GM23248 (cell line): ENCODE results near the gene PDE2A. TPM values are rescaled to one million over a fixed set of nuclear protein-coding genes. Genes with fewer than 3 reads are reported as not detected.

Experiments used
- DNase-seq: peaks from one replicate; pipeline ENCODE4 v3.0.0-alpha.2; 2015
- H2AFZ ChIP-seq: fragments of 200-600 bp; sonication (generic); 2 replicates; pipeline ENCODE4 v1.6.1; 2016; ENCODE audit warnings: antibody characterized with exemption
- H3F3A ChIP-seq: fragments of 200-600 bp; sonication (generic); 2 replicates; pipeline ENCODE4 v1.6.1; 2016; ENCODE audit warnings: mild to moderate bottlenecking, antibody characterized with exemption, mixed run types; ENCODE audit not compliant: insufficient read depth
- H3K27ac ChIP-seq: fragments of 200-600 bp; sonication (generic); 2 replicates; pipeline ENCODE4 v1.5.1; 2016; ENCODE audit warnings: mild to moderate bottlenecking
- H3K27me3 ChIP-seq: fragments of 200-600 bp; sonication (generic); replicated peaks from 2 replicates; pipeline ENCODE4 v1.6.1; 2016; ENCODE audit warnings: mild to moderate bottlenecking; ENCODE audit not compliant: insufficient read depth
- H3K36me3 ChIP-seq: fragments of 200-600 bp; sonication (generic); 2 replicates; pipeline ENCODE4 v1.6.1; 2016; ENCODE audit warnings: low read depth, mild to moderate bottlenecking
- H3K4me1 ChIP-seq: fragments of 200-600 bp; sonication (generic); 2 replicates; pipeline ENCODE4 v1.6.1; 2016; ENCODE audit warnings: mild to moderate bottlenecking; ENCODE audit not compliant: insufficient read depth
- H3K4me2 ChIP-seq: fragments of 200-600 bp; sonication (generic); one replicate; pipeline ENCODE4 v1.6.1; 2016; ENCODE audit warnings: mild to moderate bottlenecking; ENCODE audit not compliant: unreplicated experiment
- H3K4me3 ChIP-seq: fragments of 200-600 bp; sonication (generic); 2 replicates; pipeline ENCODE4 v1.5.1; 2016; ENCODE audit warnings: mild to moderate bottlenecking
- H3K79me2 ChIP-seq: fragments of 200-600 bp; sonication (generic); 2 replicates; pipeline ENCODE4 v1.6.1; 2016; ENCODE audit warnings: mild to moderate bottlenecking; ENCODE audit not compliant: insufficient read depth
- H3K9ac ChIP-seq: fragments of 200-600 bp; sonication (generic); 2 replicates; pipeline ENCODE4 v1.6.1; 2016; ENCODE audit warnings: mild to moderate bottlenecking
- H3K9me2 ChIP-seq: fragments of 200-600 bp; sonication (generic); 2 replicates; pipeline ENCODE4 v1.6.1; 2016; ENCODE audit warnings: mixed run types, mild to moderate bottlenecking, moderate library complexity; ENCODE audit not compliant: insufficient read depth
- H3K9me3 ChIP-seq: fragments of 200-600 bp; sonication (generic); one replicate; pipeline ENCODE4 v1.6.1; 2017; ENCODE audit warnings: low read depth
- H4K20me1 ChIP-seq: fragments of 200-600 bp; sonication (generic); 2 replicates; pipeline ENCODE4 v1.6.0; 2016; ENCODE audit not compliant: insufficient read depth
- EZH2 ChIP-seq: fragments of 200-600 bp; sonication (generic); IDR thresholded peaks from 2 replicates; pipeline ENCODE4 v1.6.1; 2018; ENCODE audit warnings: antibody characterized with exemption, mild to moderate bottlenecking; ENCODE audit not compliant: insufficient read depth, poor library complexity, severe bottlenecking
- EZH2phosphoT487 ChIP-seq: fragments of 200-600 bp; sonication (generic); IDR thresholded peaks from 2 replicates; pipeline ENCODE4 v1.6.1; 2018; ENCODE audit warnings: antibody characterized with exemption, moderate library complexity, mild to moderate bottlenecking, low read depth; ENCODE audit not compliant: insufficient read depth
- WGBS, 2 experiments: methylation state at CpG; one replicate each; pipeline ENCODE4 v1.1.6; 2015 to 2017; ENCODE audit warnings: low lambda C conversion rate in 2 of 2, low coverage in 1 of 2; ENCODE audit errors: missing lambda C conversion rate in 2 of 2; 5-methylcytosine and 5-hydroxymethylcytosine counted together
- in situ Hi-C: fragments of 300-500 bp; cut with MboI; formaldehyde crosslinking; loops from 2 replicates; pipeline ENCODE4 v1.15.0; 2020
- polyA plus RNA-seq: library from polyadenylated mRNA; unstranded; fragments of >200 nt; fragmentation: Nextera tagmentation; extraction: Ambion mirVana; gene quantifications from 2 replicates; pipeline ENCODE4 v1.2.1, GENCODE V29; 2016
- total RNA-seq: library from RNA; depleted of rRNA; stranded (reverse); fragments of >200 nt; shearing (Covaris generic); gene quantifications from 2 replicates; pipeline ENCODE4 v1.2.3, GENCODE V29; 2014

PDE2A gene
- total and polyA plus RNA-seq, 2 experiments from 2014 or later = 1.0 to 2.3 TPM

DNA sequence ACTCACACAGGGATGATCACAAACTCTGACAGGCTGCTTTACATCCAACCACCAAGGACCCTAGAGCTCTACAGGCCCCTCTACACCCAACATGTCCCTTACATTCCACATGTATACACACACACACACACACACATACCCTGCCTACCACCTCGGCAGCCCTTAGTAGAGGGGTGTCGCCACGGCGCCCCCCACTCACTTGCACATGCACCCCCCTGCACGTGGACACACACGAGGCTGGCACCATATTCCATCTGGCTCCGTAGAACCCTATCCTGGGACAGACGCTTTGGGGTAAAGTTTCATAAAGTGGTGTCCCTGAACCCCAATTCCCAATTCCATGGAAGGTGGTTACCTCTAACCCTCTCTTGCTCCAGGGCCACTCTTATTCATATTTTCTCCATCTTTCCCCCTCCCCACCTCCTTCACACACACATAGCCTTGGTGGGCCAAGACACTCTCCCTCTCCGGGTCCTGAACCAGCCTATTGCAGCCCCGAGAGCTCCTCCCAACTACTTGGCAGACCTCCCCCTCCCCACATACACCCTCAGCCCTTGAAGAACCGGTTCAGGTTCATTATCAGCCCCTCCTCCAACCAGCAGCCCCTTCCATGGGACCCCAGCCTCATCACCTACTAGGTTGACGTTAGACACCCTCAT is 809 bp downstream of the PDE2A start:
- Histone ChIP-seq H3K9me2 (no peaks in the 10 kb centered on the region), H3K27me3 (peaks cover 60% of the 10 kb centered on the region), H3K4me2 (no peak overlapping the region), H3K79me2 (no peaks in the 10 kb centered on the region), H3K9ac (no peak overlapping the region), H3K36me3 (no peaks in the 10 kb centered on the region), H3K9me3 (no peaks in the 10 kb centered on the region), H3K4me1 (no peaks in the 10 kb centered on the region), H3K27ac (no peak overlapping the region), H3F3A (no peaks in the 10 kb centered on the region), H4K20me1 (no peaks in the 10 kb centered on the region), H3K4me3 (no peak overlapping the region), H2AFZ (no peak overlapping the region)
- no peak for DNase-seq
- 25% methylated on average over 10 to 12 of the region's 12 CpGs for WGBS, 2 experiments
- in situ Hi-C loops = no loop called here
- TF ChIP-seq EZH2phosphoT487 (no peak), EZH2 (no peak)

DNA sequence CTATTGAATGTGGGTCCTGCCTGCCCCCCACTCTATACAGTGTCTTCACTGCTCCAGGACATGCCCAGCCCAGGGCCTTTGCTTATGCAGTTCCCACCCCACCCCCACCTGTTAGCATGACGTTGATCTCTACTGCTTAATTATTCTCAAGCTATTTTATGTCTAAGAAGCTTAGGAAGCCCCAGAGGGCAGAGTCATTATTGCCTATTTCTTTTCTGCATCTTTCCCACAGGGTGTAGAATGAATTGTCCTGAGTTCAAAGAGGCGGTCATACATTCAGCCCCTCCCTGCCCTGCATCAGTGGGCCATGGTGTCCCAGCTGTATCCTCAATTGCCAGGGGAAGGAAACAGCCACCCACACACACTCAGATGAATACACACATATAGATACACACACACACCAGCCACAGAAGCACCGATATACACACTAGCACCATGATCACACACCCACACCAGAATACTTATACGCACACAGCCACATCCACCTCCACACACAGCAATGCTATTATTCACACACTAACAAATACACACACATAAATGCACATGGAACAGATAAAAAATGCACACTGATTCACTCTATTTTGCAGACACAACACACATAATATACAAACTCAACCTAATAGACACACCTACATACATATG is 1.5 kb downstream of the PDE2A start:
- Histone ChIP-seq H3K27ac (no peak overlapping the region), H3K4me3 (no peak overlapping the region), H3K79me2 (no peaks in the 10 kb centered on the region), H3K9ac (no peak overlapping the region), H3K9me3 (no peaks in the 10 kb centered on the region), H4K20me1 (no peaks in the 10 kb centered on the region), H3F3A (no peaks in the 10 kb centered on the region), H3K36me3 (no peaks in the 10 kb centered on the region), H3K4me2 (no peak overlapping the region), H3K27me3 (peaks cover 56% of the 10 kb centered on the region), H3K4me1 (no peaks in the 10 kb centered on the region), H3K9me2 (no peaks in the 10 kb centered on the region), H2AFZ (no peak overlapping the region)
- in situ Hi-C loops = no loop called here
- no peak for DNase-seq
- WGBS, 2 experiments = 71 to 72% methylated on average over 4 of the region's 4 CpGs
- no peak for TF ChIP-seq EZH2phosphoT487
- no peak for TF ChIP-seq EZH2

DNA sequence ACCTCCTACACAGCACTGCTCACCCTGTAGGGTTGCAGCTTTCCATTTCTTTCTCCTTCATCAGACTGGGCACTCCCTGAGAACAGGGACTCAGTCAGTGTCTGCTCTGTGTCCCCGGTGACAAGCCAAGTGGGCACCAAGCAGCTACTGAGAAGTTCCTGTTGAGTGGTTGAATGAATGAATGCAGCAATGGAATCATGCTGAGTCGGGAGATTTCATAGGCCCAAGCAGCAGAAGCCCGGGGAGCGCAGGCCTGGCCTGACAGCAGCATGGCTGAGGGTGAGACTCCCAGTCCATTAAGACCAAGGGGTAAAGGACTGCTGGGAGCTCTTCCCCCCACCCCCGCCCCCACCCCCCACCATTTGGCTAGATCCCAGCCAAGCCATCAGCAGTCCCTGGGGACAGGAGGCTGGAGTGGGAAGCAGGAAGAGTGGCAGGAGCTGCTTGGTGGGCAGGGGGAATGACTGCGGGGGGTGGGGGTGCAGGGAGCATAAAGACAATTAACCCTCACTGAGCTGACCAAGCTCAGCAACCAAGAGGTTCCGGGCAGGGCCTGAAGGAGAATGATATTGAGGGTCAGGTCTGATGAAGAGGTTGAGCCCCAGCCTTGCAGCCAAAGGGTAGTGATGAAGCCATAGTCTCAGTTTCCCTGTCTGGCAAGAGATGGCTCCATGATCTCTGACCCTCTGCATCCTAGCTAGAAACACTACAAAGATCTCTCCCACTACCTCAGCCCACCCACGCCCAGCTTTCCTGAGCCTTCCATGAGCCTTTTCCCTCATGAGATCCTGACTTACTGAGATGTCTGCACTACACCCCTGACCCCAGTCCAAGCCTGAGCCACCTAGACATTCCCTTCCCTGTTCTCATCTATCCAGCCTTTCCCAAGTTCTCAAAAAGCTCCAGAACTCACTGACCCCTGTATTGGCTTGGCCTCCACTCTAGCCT is 2.8 kb downstream of the PDE2A start:
- no peak overlapping the region for H3K27ac ChIP-seq

DNA sequence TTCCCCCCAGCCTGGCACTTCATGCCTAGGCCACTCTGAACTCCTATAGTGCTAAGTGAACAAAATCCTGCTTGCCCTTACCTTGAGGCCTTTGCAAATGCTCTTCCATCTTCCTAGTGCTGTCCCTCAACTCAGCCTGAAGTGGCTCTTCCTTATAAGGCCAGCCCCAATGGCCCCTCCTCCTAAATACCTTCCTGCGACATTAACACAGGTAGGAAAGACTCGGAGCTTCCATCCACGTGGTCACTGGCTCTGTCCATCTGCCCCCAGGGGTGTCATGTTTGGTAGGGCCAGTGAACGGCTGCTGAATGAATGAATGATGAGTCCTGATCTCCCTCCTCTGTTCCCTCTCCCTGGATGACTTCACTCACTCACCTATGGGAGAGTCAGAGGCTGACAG is 4.2 kb downstream of the PDE2A start:
- WGBS, 2 experiments = 32 to 45% methylated on average over 4 of the region's 4 CpGs
- H3K4me3 ChIP-seq = no peak overlapping the region
- H3K9me3 ChIP-seq = no peaks in the 10 kb centered on the region
- in situ Hi-C loops = no loop called here
- no peaks in the 10 kb centered on the region for H3K36me3 ChIP-seq
- no peaks in the 10 kb centered on the region for H3K4me1 ChIP-seq
- no peak overlapping the region for H3K4me2 ChIP-seq
- DNase-seq = no peak
- peaks cover 45% of the 10 kb centered on the region for H3K27me3 ChIP-seq
- no peak for TF ChIP-seq EZH2
- TF ChIP-seq EZH2phosphoT487 = no peak
- H2AFZ ChIP-seq = no peak overlapping the region
- no peaks in the 10 kb centered on the region for H3F3A ChIP-seq
- no peaks in the 10 kb centered on the region for H4K20me1 ChIP-seq
- H3K27ac ChIP-seq = no peak overlapping the region
- H3K79me2 ChIP-seq = no peaks in the 10 kb centered on the region
- no peak overlapping the region for H3K9ac ChIP-seq
- H3K9me2 ChIP-seq = no peaks in the 10 kb centered on the region

More for the DNA sequence above, 2.8 kb downstream of the PDE2A start:
- H3K27me3 ChIP-seq = peaks cover 49% of the 10 kb centered on the region
- DNase-seq = no peak
- H3K9me3 ChIP-seq = no peaks in the 10 kb centered on the region
- H3K36me3 ChIP-seq = no peaks in the 10 kb centered on the region
- no peak overlapping the region for H3K4me3 ChIP-seq
- H3K4me1 ChIP-seq = no peaks in the 10 kb centered on the region
- H4K20me1 ChIP-seq = no peaks in the 10 kb centered on the region
- no peaks in the 10 kb centered on the region for H3K9me2 ChIP-seq
- no peak for TF ChIP-seq EZH2
- TF ChIP-seq EZH2phosphoT487 = no peak
- no peak overlapping the region for H3K9ac ChIP-seq
- no peaks in the 10 kb centered on the region for H3K79me2 ChIP-seq
- in situ Hi-C loops = no loop called here
- no peak overlapping the region for H3K4me2 ChIP-seq
- H3F3A ChIP-seq = no peaks in the 10 kb centered on the region
- WGBS, 2 experiments = 24 to 31% methylated on average over 7 to 8 of the region's 8 CpGs
- no peak overlapping the region for H2AFZ ChIP-seq
